H1 (cell line): ENCODE measurements around the gene SEC22B. TPM values are rescaled to one million over a fixed set of nuclear protein-coding genes. Genes with fewer than 3 reads are reported as not detected.
"Not testable (repeated sequence)": the region's sequence is repeated elsewhere in the genome, so short reads cannot be mapped to it uniquely, and the experiment has no call there.

Source experiments
- CTCF ChIA-PET: fragments of 300-600 bp; sonication (Branson Sonifier 250); formaldehyde crosslinking; loops from one replicate; lab custom pipeline; 2021; ENCODE audit not compliant: partially characterized antibody; lab: Charles Lee
- POLR2A ChIA-PET: fragments of 300-600 bp; sonication (Branson Sonifier 250); formaldehyde crosslinking; loops from one replicate; lab custom pipeline; 2021; ENCODE audit warnings: inconsistent platforms; ENCODE audit not compliant: partially characterized antibody; lab: Charles Lee
- DNase-seq, 2 experiments: peaks; one replicate each; pipeline versions ENCODE4 v3.0.0 to v3.0.0-alpha.2; 2010 to 2022; ENCODE audit warnings: low spot score in 2 of 2, low read depth in 1 of 2, mixed read lengths in 1 of 2
- FAIRE-seq: peaks from 2 replicates; lab custom pipeline; 2011; peaks lifted over from hg19 to GRCh38; lab: Jason Lieb, UNC
- H2AFZ ChIP-seq: 2 replicates; pipeline ENCODE4 v1.8.1; 2012; ENCODE audit warnings: low read length, inconsistent platforms
- H2AK5ac ChIP-seq: 2 replicates; pipeline ENCODE4 v1.6.1; 2013; ENCODE audit warnings: low read depth, low read length
- H2BK120ac ChIP-seq: replicated peaks from 2 replicates; pipeline ENCODE3; 2013; ENCODE audit warnings: low read depth, low read length, inconsistent platforms
- H2BK12ac ChIP-seq: 2 replicates; pipeline ENCODE4 v1.6.1; 2013; ENCODE audit warnings: low read depth, low read length
- H2BK15ac ChIP-seq: 2 replicates; pipeline ENCODE4 v1.6.1; 2013; ENCODE audit warnings: low read length
- H2BK20ac ChIP-seq: 2 replicates; pipeline ENCODE4 v1.6.1; 2013; ENCODE audit warnings: low read length
- H2BK5ac ChIP-seq: 2 replicates; pipeline ENCODE4 v1.6.1; 2013; ENCODE audit warnings: low read depth, low read length
- H3K14ac ChIP-seq: 2 replicates; pipeline ENCODE4 v1.6.1; 2013; ENCODE audit warnings: inconsistent platforms; ENCODE audit not compliant: insufficient read length
- H3K18ac ChIP-seq: 2 replicates; pipeline ENCODE4 v1.6.1; 2013; ENCODE audit warnings: low read length; ENCODE audit errors: extremely low read depth
- H3K23ac ChIP-seq: 2 replicates; pipeline ENCODE4 v1.6.1; 2013; ENCODE audit warnings: inconsistent platforms; ENCODE audit not compliant: insufficient read length
- H3K23me2 ChIP-seq: 2 replicates; pipeline ENCODE4 v1.6.1; 2013; ENCODE audit warnings: low read depth, low read length
- H3K27ac ChIP-seq: 2 replicates; pipeline ENCODE4 v1.6.1; 2011; ENCODE audit warnings: low read depth, low read length, inconsistent platforms
- H3K27me3 ChIP-seq, 4 experiments: replicated peaks in 1 of 4; 1 replicate in 1 of 4; 2 replicates in 3 of 4; pipeline versions ENCODE4 v1.6.1 to v1.8.1; 2011 to 2013; ENCODE audit warnings: low read length in 3 of 4, mild to moderate bottlenecking in 3 of 4, inconsistent platforms in 2 of 4, mixed read lengths in 2 of 4, moderate library complexity in 1 of 4; ENCODE audit not compliant: control insufficient read depth in 3 of 4, insufficient read depth in 3 of 4; ENCODE audit errors: extremely low read depth in 1 of 4
- H3K36me3 ChIP-seq, 4 experiments: 2 replicates each; pipeline versions ENCODE4 v1.6.1 to v1.8.1; 2011 to 2013; ENCODE audit warnings: mild to moderate bottlenecking in 4 of 4, low read length in 3 of 4, moderate library complexity in 2 of 4, control low read depth in 1 of 4, inconsistent platforms in 1 of 4; ENCODE audit not compliant: insufficient read depth in 4 of 4, control insufficient read depth in 2 of 4
- H3K4ac ChIP-seq: replicated peaks from 2 replicates; pipeline ENCODE3; 2013; ENCODE audit warnings: low read length, low read depth, mixed read lengths, inconsistent platforms; ENCODE audit not compliant: insufficient read length
- H3K4me1 ChIP-seq, 4 experiments: replicated peaks in 1 of 4; 1 replicate in 1 of 4; 2 replicates in 3 of 4; pipeline versions ENCODE4 v1.6.1 to v1.8.1; 2011 to 2013; ENCODE audit warnings: low read length in 3 of 4, inconsistent platforms in 2 of 4, mixed read lengths in 1 of 4; ENCODE audit not compliant: insufficient read depth in 4 of 4, control insufficient read depth in 3 of 4
- H3K4me2 ChIP-seq, 2 experiments: 2 replicates each; pipeline versions ENCODE4 v1.6.1 to v1.8.1; 2011 to 2013; ENCODE audit warnings: low read depth in 2 of 2, low read length in 2 of 2, control low read depth in 1 of 2, inconsistent platforms in 1 of 2, mild to moderate bottlenecking in 1 of 2; ENCODE audit not compliant: insufficient read depth in 1 of 2
- H3K4me3 ChIP-seq, 4 experiments: fragments of 200-600, 300-600 bp in 1 of 4; sonication (generic), shearing (Covaris generic), sonication (Bioruptor Twin) in 1 of 4; 2 replicates each; pipeline versions ENCODE4 v1.5.1 to v1.8.1; 2011 to 2016; ENCODE audit warnings: low read length in 4 of 4, low read depth in 3 of 4, control low read depth in 2 of 4, inconsistent platforms in 2 of 4, mild to moderate bottlenecking in 2 of 4, mixed read lengths in 1 of 4, moderate library complexity in 1 of 4; ENCODE audit not compliant: insufficient read depth in 2 of 4; ENCODE audit errors: extremely low read depth in 1 of 4
- H3K56ac ChIP-seq: replicated peaks from 2 replicates; pipeline ENCODE3; 2013; ENCODE audit warnings: low read depth, mild to moderate bottlenecking, mixed read lengths, low read length, inconsistent platforms; ENCODE audit not compliant: insufficient read length
- H3K79me1 ChIP-seq: 2 replicates; pipeline ENCODE4 v1.6.1; 2013; ENCODE audit warnings: low read depth, low read length, control low read depth
- H3K79me2 ChIP-seq, 2 experiments: 2 replicates each; pipeline versions ENCODE4 v1.6.1 to v1.8.1; 2012 to 2013; ENCODE audit warnings: low read length in 2 of 2, mild to moderate bottlenecking in 2 of 2, inconsistent platforms in 1 of 2; ENCODE audit not compliant: insufficient read depth in 2 of 2, control insufficient read depth in 1 of 2
- H3K9ac ChIP-seq, 4 experiments: replicated peaks in 1 of 4; 1 replicate in 1 of 4; 2 replicates in 3 of 4; pipeline versions ENCODE4 v1.6.1 to v1.8.1; 2011 to 2013; ENCODE audit warnings: low read depth in 3 of 4, low read length in 3 of 4, control low read depth in 2 of 4, mild to moderate bottlenecking in 2 of 4, moderate library complexity in 2 of 4, inconsistent platforms in 1 of 4; ENCODE audit errors: extremely low read depth in 1 of 4
- H3K9me3 ChIP-seq, 2 experiments: 2 replicates each; pipeline versions ENCODE4 v1.6.1 to v1.8.1; 2012 to 2013; ENCODE audit warnings: mild to moderate bottlenecking in 2 of 2, moderate library complexity in 2 of 2, control low read depth in 1 of 2, inconsistent platforms in 1 of 2, low read depth in 1 of 2, low read length in 1 of 2, mixed read lengths in 1 of 2; ENCODE audit not compliant: insufficient read depth in 2 of 2
- H4K20me1 ChIP-seq, 2 experiments: replicated peaks in 1 of 2; 2 replicates each; pipeline versions ENCODE3 to v1.8.1; 2011 to 2013; ENCODE audit warnings: inconsistent platforms in 2 of 2, low read length in 2 of 2, mild to moderate bottlenecking in 1 of 2; ENCODE audit not compliant: insufficient read depth in 2 of 2, control insufficient read depth in 1 of 2
- H4K5ac ChIP-seq: 2 replicates; pipeline ENCODE4 v1.6.1; 2013; ENCODE audit warnings: low read length, low read depth, mixed read lengths, inconsistent platforms; ENCODE audit not compliant: insufficient read length
- H4K8ac ChIP-seq: 2 replicates; pipeline ENCODE4 v1.8.0; 2013; ENCODE audit warnings: mild to moderate bottlenecking, moderate library complexity, low read length, inconsistent platforms; ENCODE audit not compliant: insufficient read depth; ENCODE audit errors: extremely low read depth
- H4K91ac ChIP-seq: replicated peaks from 2 replicates; pipeline ENCODE3; 2013; ENCODE audit warnings: low read length, mixed read lengths, inconsistent platforms; ENCODE audit not compliant: insufficient read length
- WGBS, 2 experiments: shearing (Covaris generic) in 1 of 2; methylation state at CpG; one replicate each; pipeline versions ENCODE4 v1.1.6 to v1.1.7; 2013 to 2015; ENCODE audit warnings: low lambda C conversion rate in 2 of 2, mixed read lengths in 2 of 2, inconsistent platforms in 1 of 2, low coverage in 1 of 2, missing lambda C conversion rate in 1 of 2; ENCODE audit not compliant: insufficient replicate concordance in 2 of 2, insufficient coverage in 1 of 2, insufficient read length in 1 of 2; ENCODE audit errors: extremely low coverage in 1 of 2, missing lambda C conversion rate in 1 of 2; 5-methylcytosine and 5-hydroxymethylcytosine counted together
- polyA plus RNA-seq, 7 experiments: library from polyadenylated mRNA; depleted of rRNA in 3 of 7; stranded (reverse) in 5 of 7; unstranded in 2 of 7; fragments of >200 nt in 5 of 7; fragments of 200-250 nt in 2 of 7; gene quantifications; 1 replicate in 5 of 7; 2 replicates in 1 of 7; 4 replicates in 1 of 7; pipeline versions ENCODE4 v1.2.1 to v1.2.3, GENCODE V29; 2011 to 2013; ENCODE audit warnings: missing spikeins in 2 of 7, mixed read lengths in 2 of 7
- total RNA-seq: library from RNA; stranded (reverse); fragmentation: NEBNext Ultra II Directional; extraction: Animal tissue kit (Norgen Biotek cat#: 25700); gene quantifications from 2 replicates; pipeline ENCODE4 v1.2.1, GENCODE V29; 2021

Gene SEC22B
- total and polyA plus RNA-seq, 2 of the 8 experiments (the other 6 are each of a cell fraction or from before 2014, with no cell fraction given) = 5.6 to 11.6 TPM

DNA sequence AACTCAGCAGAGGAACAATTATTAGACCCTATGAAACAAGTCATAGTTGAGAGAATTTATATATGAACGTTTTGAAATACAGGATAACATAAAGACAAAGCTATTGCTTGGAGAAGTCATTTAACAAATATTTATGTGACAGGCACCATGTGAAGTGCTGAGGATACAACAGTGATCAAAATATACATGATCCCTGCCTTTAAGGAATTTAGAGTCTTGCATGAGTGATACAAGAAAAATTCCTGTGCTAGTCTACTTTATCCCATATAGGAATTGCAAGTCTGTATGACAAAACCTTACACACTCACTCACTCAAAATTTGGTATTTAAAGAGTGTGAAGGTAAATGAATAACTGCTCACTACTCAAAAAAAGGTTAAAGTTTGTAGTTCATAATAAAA is 17.8 kb downstream of the SEC22B start:
- CTCF ChIA-PET, H2AFZ ChIP-seq: not testable (repeated sequence)
- WGBS, 2 experiments = no CpG with 5 or more reads among the region's 1 CpG

GRCh38 chr1:120158086-120158485 is 18.2 kb downstream of the SEC22B start:
- H3K27ac ChIP-seq, H3K9ac ChIP-seq, CTCF ChIA-PET: not testable (repeated sequence)

More for the DNA sequence above, 17.8 kb downstream of the SEC22B start:
- H3K56ac ChIP-seq, H3K9me3 ChIP-seq, H3K4ac ChIP-seq, DNase-seq, H3K79me2 ChIP-seq, H4K91ac ChIP-seq, H2BK5ac ChIP-seq, H3K14ac ChIP-seq, H3K79me1 ChIP-seq, H3K23ac ChIP-seq, H3K27me3 ChIP-seq, H2BK120ac ChIP-seq, H4K8ac ChIP-seq, H4K5ac ChIP-seq, H3K9ac ChIP-seq, H3K27ac ChIP-seq, POLR2A ChIA-PET, H3K4me1 ChIP-seq, FAIRE-seq, H3K23me2 ChIP-seq, H2BK20ac ChIP-seq, H2BK15ac ChIP-seq, H2AK5ac ChIP-seq, H3K4me2 ChIP-seq, H3K4me3 ChIP-seq, H3K18ac ChIP-seq, H3K36me3 ChIP-seq, H4K20me1 ChIP-seq, H2BK12ac ChIP-seq: not testable (repeated sequence)

More at GRCh38 chr1:120158086-120158485, 18.2 kb downstream of the SEC22B start:
- H3K79me1 ChIP-seq, H3K36me3 ChIP-seq, H3K14ac ChIP-seq, H4K5ac ChIP-seq, H2BK15ac ChIP-seq, FAIRE-seq, DNase-seq, H2AFZ ChIP-seq, H4K20me1 ChIP-seq, H2BK120ac ChIP-seq, H3K4me1 ChIP-seq, H4K91ac ChIP-seq, H3K4me2 ChIP-seq, H3K27me3 ChIP-seq, H3K9me3 ChIP-seq, H3K23ac ChIP-seq, H2BK5ac ChIP-seq, H2AK5ac ChIP-seq, H3K4me3 ChIP-seq, H2BK20ac ChIP-seq, H4K8ac ChIP-seq, H3K79me2 ChIP-seq, H2BK12ac ChIP-seq, H3K4ac ChIP-seq, POLR2A ChIA-PET, H3K18ac ChIP-seq, H3K23me2 ChIP-seq, H3K56ac ChIP-seq: not testable (repeated sequence)
- 88% methylated on average over 1 of the region's 4 CpGs; no CpG with 5 or more reads in 1 of the 2 experiments for WGBS, 2 experiments
